ENCODE data around the gene ZNF735.
"Not testable (repeated sequence)": the region's sequence is repeated elsewhere in the genome, so short reads cannot be mapped to it uniquely, and the experiment has no call there.

Gene ZNF735

GRCh38 chr7:64223366-64223765, 16.4 kb downstream of the ZNF735 start:
- Mint-ChIP-seq H3K27ac (no peak overlapping the region), H3K27me3 (no peaks in the 10 kb centered on the region), H3K36me3 (no peaks in the 10 kb centered on the region), H3K4me1 (no peaks in the 10 kb centered on the region), H3K9me3 (peaks cover 62% of the 10 kb centered on the region), H3K4me3 (no peak overlapping the region)
- CTCF ChIA-PET, result no interaction called here
- no peak for DNase-seq

DNA sequence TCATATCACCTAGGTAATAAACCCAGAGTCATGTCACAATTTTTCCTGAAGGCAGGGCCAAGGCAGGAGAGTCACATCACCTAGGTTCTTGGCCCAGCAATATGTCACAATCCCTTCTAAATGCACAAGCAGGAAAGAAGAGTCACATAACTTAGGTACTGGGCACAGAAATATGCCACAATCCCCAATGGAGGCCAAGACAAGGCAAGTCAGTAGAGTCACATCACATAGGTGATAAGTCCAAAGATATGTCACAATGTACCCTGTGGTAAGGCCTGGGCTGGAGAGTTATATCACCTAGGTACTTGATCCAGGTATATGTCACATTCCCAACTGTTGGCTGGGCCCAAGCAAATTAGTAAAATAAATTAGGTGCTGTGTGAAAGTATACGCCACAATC, 21.2 kb downstream of the ZNF735 start, which contains the start of gene ZNF679:
ZNF679 (plus strand) TSS at position 301 of the 400 bp plus-strand sequence. CDS start 20,644 bp downstream, outside the sequence.
- CTCF ChIA-PET, H3K4me3 Mint-ChIP-seq, DNase-seq, H3K36me3 Mint-ChIP-seq, H3K27ac Mint-ChIP-seq, H3K27me3 Mint-ChIP-seq, H3K4me1 Mint-ChIP-seq: not testable (repeated sequence)
- peaks cover 75% of the 10 kb centered on the region for H3K9me3 Mint-ChIP-seq

- DNase-seq, result no peak
- Mint-ChIP-seq H3K36me3 (peaks cover 5% of the 10 kb centered on the region), H3K4me1 (no peaks in the 10 kb centered on the region), H3K27ac (no peak overlapping the region), H3K9me3 (peaks cover 28% of the 10 kb centered on the region), H3K27me3 (no peaks in the 10 kb centered on the region), H3K4me3 (no peak overlapping the region)
- CTCF ChIA-PET, result no interaction called here
Observed at GRCh38 chr7:64266341-64266919, 59.4 kb downstream of the ZNF735 start.

All from activated naive CD4-positive, alpha-beta T cell treated with anti-CD3 and anti-CD28 coated beads, Interleukin-2, amount 10 ng/mL, durations not matched to agents 7 days and 5 days (primary cell).